A673 (cell line): ENCODE data around the gene PXN.

Source experiments
- EZH2 ChIP-seq: fragments of 200-600 bp; sonication (generic); IDR thresholded peaks from 2 replicates; pipeline ENCODE4 v1.6.1; 2017; ENCODE audit warnings: borderline replicate concordance, low read depth, mild to moderate bottlenecking, mixed read lengths, antibody characterized with exemption, low read length; ENCODE audit not compliant: poor library complexity, severe bottlenecking
- TF ChIP-seq, protein P1 (sequence below): fragments of 300-800, 200-600 bp; sonication (generic); conservative IDR thresholded peaks from 2 replicates; pipeline ENCODE4 v1.5.1; 2017; ENCODE audit warnings: low read depth, mild to moderate bottlenecking, antibody characterized with exemption, low read length, moderate library complexity, mixed read lengths

DNA sequence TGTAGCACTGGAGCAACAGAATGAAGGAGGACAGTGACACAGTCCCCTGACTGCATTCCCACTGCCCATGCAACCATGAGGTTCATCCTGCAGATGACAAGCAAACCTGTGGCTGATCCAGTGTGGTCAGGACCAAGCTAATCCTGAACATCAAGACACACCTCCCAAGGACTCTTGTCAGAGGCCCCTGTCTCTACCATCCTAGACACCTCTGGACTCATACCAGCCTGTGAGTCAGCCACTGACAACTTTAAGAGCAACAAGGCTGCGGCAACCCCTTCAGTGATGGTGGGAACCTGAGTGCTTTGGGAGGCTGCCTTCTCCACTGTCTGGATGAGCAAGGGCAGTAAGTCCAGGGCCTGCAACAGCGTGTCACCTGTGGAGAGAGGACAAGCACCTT is 95.6 kb downstream of the PXN start:
- TF ChIP-seq, protein P1, sequence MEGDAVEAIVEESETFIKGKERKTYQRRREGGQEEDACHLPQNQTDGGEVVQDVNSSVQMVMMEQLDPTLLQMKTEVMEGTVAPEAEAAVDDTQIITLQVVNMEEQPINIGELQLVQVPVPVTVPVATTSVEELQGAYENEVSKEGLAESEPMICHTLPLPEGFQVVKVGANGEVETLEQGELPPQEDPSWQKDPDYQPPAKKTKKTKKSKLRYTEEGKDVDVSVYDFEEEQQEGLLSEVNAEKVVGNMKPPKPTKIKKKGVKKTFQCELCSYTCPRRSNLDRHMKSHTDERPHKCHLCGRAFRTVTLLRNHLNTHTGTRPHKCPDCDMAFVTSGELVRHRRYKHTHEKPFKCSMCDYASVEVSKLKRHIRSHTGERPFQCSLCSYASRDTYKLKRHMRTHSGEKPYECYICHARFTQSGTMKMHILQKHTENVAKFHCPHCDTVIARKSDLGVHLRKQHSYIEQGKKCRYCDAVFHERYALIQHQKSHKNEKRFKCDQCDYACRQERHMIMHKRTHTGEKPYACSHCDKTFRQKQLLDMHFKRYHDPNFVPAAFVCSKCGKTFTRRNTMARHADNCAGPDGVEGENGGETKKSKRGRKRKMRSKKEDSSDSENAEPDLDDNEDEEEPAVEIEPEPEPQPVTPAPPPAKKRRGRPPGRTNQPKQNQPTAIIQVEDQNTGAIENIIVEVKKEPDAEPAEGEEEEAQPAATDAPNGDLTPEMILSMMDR = no peak
- TF ChIP-seq EZH2 = no peak
